NCI-H1105 (cell line): ENCODE data around the gene SLC12A4.
A peak's percentile ranks its signal among the peaks of the same experiment; 100 is the strongest.
"Not testable (repeated sequence)": the region's sequence is repeated elsewhere in the genome, so short reads cannot be mapped to it uniquely, and the experiment has no call there.

Source experiments
- DNase-seq: peaks from one replicate; lab custom pipeline; 2025; lab: John Stamatoyannopoulos, UW

SLC12A4 gene

GRCh38 chr16:67941469-67942199, 26.8 kb downstream of the SLC12A4 start:
- no peak for DNase-seq

DNA sequence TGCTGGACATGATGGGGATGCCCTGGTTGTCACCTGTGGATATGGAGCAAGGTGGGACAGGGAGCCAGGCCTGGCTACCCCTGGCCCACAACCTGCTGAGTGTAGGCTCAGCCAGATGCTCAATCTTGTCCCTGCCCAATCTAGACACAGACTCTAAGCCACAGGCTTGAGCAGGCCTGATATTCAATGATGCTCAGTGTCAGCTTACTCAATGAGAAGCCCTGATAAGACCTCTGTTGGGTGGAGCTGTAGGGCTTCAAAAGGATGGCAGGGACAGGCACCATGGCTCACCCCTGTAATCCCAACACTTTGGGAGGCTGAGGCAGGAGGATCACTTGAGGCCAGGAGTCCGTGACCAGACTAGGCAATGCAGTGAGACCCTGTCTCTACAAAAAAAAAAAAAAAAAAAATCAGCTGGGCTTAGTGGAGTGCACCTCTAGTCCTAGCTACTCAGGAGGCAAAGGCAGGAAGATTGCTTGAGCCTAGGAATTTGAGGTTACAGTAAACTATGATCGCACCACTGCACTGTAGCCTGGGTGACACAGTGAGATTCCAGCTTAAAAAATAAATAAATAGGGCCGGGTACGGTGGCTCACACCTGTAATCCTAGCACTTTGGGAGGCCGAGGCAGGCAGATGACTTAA, 27.9 kb downstream of the SLC12A4 start:
- DNase-seq = no peak

DNA sequence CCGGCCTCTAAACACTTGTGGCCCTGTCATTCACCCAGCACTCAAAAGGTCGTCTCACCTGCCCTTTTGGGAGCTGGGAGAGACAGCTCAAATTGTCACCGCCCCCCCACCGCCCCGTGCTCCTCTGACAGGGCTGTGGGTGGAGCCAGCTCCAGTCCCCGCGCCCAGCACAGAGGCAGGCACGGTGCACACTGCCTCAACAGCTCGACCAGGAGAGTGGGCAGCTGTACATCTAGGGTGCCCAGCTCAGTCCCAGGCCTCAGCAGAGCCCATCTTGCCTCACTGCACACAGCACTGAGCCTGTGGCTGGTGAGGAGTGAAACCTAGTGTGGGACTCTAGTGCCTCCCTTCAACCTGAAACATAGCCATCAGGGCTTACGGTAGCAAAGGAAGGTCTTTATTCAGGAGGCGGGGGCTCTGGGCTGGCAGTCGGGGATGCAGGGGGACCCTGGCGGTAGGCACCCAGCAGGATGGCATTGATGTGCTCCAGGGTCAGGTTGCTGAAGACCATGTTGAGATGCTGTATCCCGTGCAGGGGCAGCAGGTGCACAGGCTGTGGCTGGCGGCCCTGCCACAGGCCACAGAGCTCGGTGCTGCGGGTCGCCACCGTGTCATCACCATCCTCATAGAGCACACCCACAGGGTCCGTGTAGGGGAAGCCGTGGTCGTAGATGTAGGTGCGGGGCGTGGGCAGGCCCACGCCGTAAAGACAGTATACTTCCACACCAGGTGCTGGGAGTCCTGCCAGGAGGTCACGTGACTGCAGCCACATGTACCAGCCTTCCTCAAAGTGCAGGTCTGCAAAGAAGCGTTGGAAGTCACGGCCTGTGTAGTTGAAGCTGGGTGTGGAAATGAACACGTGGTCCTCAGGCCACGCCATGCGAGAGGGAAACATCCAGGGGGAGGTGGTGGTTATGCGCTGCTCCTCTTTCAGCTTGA, 28.7 kb downstream of the SLC12A4 start:
- no peak for DNase-seq

GRCh38 chr16:67937713-67938112, 30.7 kb downstream of the SLC12A4 start:
- DNase-seq = not testable (repeated sequence)

- DNase-seq = no peak
Observed at GRCh38 chr16:67936880-67937605, 31.4 kb downstream of the SLC12A4 start.

DNA sequence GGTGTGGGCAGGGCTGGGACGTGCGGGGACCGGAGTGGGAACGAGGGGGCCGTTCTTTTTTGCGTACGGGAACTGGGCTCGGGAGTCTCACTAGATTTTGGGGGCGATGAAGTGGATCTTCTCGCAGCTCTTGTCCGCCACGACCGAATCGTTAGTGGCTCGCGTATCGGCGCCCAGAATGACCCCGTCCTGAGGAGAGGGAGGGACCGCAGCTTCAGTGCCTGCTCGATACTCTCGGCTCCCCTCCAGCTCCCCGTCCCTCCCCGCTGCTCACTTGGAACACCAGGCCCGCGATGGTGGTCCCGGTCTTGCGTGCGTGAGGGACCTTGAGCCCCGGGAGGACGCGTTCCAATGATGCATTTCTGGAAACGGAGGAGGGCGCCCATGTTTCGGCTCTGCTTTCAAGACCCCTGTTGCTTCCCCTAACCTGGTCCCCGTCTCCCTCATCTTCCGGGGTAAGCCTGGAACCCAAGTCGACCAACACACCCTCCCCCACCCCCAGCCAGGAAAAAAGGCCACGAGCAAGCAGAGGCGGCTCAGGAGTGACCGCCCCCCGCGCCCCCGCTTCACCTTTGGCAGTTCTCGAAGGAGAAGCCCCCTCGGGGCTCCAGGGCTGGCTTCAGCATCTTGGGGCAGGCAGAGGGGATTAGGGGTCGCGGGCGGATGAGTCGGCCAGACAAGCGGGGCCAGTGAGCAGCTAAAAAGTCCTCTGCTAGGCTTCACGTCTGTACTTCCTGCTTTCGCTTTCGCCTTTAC, 32.1 kb downstream of the SLC12A4 start, which contains the start of gene PSMB10:
Gene PSMB10, minus strand, starts transcription at position 727 of the 756 bp plus-strand sequence. Its CDS starts 101 bp downstream, at position 626.
- no peak for DNase-seq

- DNase-seq = peak; percentile 92
Observed at GRCh38 chr16:67935402-67936123, 32.9 kb downstream of the SLC12A4 start.

GRCh38 chr16:67935101-67935401, 33.4 kb downstream of the SLC12A4 start:
- no peak for DNase-seq

GRCh38 chr16:67934306-67935100, 33.9 kb downstream of the SLC12A4 start:
- DNase-seq = no peak

- no peak for DNase-seq
Observed at GRCh38 chr16:67933805-67934204, 34.6 kb downstream of the SLC12A4 start.

- no peak for DNase-seq
Observed at GRCh38 chr16:67932462-67932840, 36.0 kb downstream of the SLC12A4 start.

DNA sequence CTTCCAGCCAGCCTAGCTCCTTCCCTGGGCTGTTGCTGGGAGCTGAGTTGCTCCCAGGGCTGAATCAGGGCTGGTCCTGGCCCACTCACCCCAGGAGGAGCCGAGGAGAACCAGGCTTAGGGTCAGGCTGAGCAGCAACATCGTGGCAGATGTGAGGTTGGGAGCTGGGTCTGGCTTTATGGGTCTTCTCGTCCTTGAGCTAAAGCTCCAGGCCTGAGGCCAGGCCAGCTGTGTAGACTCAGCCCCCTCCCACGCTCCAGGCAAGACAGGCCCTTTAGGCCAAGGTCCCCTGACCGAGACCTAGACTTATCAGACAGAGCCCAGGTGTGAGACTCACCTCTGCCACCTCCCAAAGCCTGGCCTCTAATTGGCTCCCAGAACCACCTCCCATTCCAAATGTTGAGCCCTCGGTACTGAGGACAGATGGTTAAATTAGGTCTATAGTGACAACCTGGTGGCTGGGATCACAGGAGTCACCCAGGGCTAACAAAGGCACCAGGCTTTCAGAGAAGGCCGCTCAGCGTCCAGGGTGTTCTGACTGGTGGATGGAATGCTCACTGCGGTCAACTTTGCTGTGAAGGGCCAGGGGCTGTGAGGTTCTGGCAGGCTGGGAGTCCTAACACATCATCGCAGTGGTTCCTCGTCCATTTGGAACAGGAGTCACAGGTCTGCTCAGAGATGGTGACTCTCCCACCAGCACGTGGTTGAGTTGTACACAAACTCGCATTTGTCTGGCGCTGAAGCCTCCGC, 36.5 kb downstream of the SLC12A4 start, which contains the start of gene CTRL:
Gene CTRL, minus strand, starts transcription at position 151 of the 750 bp plus-strand sequence. Its CDS starts 10 bp downstream, at position 141.
- DNase-seq = no peak

- no peak for DNase-seq
Observed at GRCh38 chr16:67930678-67931211, 37.7 kb downstream of the SLC12A4 start.

GRCh38 chr16:67930191-67930590, 38.2 kb downstream of the SLC12A4 start:
- no peak for DNase-seq

GRCh38 chr16:67928561-67929364, 39.7 kb downstream of the SLC12A4 start:
- DNase-seq = peak; percentile 41

DNA sequence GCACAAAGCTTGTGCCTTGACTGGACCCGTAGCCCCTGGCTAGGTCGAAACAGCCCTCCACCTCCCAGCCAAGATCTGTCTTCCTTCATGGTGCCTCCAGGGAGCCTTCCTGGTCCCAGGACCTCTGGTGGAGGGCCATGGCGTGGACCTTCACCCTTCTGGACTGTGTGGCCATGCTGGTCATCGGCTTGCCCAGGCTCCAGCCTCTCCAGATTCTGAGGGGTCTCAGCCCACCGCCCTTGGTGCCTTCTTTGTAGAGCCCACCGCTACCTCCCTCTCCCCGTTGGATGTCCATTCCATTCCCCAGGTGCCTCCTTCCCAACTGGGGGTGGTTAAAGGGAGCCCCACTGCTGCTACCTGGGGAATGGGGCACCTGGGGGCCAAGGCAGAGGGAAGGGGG, 40.3 kb downstream of the SLC12A4 start:
- DNase-seq = no peak

- DNase-seq = no peak
Observed at GRCh38 chr16:67927131-67927941, 41.1 kb downstream of the SLC12A4 start.
